Epithelial cell of esophagus (primary cell): ENCODE data around the gene LINC00632.
A peak's percentile ranks its signal among the peaks of the same experiment; 100 is the strongest.

Experiments
- DNase-seq: peaks from one replicate; pipeline ENCODE4 v3.0.0; 2010; ENCODE audit warnings: low read depth
- H3K4me3 ChIP-seq: 2 replicates; pipeline ENCODE4 v1.5.1; 2011; ENCODE audit warnings: mild to moderate bottlenecking, low read length, control low read depth
- CTCF ChIP-seq: IDR thresholded peaks from 2 replicates; pipeline ENCODE4 v1.5.1; 2011; ENCODE audit warnings: low read depth, mild to moderate bottlenecking, low read length, control low read depth, inconsistent platforms; ENCODE audit not compliant: insufficient read depth; ENCODE audit errors: missing control alignments

Gene LINC00632

GRCh38 chrX:140701480-140701879 lies 8.1 kb upstream of the LINC00632 start:
- no peak for TF ChIP-seq CTCF
- H3K4me3 ChIP-seq, result no peak overlapping the region
- peak; percentile 19 for DNase-seq

- H3K4me3 ChIP-seq, result no peak overlapping the region
- no peak for TF ChIP-seq CTCF
- no peak for DNase-seq
Observed at GRCh38 chrX:140710710-140711109, 1.2 kb downstream of the LINC00632 start.

DNA sequence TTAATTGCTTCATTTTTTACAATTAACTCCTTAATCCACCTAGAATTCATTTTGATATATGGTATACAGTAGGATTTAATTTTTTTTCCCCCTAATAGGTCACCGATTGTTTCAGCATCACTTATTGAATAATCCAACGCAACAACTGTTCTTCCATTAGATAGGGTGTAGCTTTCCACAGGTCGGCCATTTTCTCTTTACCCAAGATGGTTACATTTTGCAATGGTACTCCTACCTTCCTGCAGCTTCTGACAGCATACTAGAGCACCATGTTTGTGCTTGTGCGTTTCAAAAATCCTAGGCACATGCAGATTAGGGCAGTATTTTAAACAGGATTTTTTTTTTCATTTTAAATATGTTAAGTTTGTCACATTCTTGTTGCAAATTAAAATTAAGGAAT lies 2.3 kb downstream of the LINC00632 start:
- TF ChIP-seq CTCF, result no peak
- DNase-seq, result no peak
- no peak overlapping the region for H3K4me3 ChIP-seq

GRCh38 chrX:140712413-140713173 lies 3.0 kb downstream of the LINC00632 start:
- TF ChIP-seq CTCF, result no peak
- no peak overlapping the region for H3K4me3 ChIP-seq
- DNase-seq, result peak; percentile 13

- H3K4me3 ChIP-seq, result no peak overlapping the region
- DNase-seq, result no peak
- TF ChIP-seq CTCF, result no peak
Observed at GRCh38 chrX:140713174-140713539, 3.6 kb downstream of the LINC00632 start.

- TF ChIP-seq CTCF, result no peak
- DNase-seq, result peak; percentile 71
- H3K4me3 ChIP-seq, result no peak overlapping the region
Observed at GRCh38 chrX:140715787-140716186, 6.2 kb downstream of the LINC00632 start.

DNA sequence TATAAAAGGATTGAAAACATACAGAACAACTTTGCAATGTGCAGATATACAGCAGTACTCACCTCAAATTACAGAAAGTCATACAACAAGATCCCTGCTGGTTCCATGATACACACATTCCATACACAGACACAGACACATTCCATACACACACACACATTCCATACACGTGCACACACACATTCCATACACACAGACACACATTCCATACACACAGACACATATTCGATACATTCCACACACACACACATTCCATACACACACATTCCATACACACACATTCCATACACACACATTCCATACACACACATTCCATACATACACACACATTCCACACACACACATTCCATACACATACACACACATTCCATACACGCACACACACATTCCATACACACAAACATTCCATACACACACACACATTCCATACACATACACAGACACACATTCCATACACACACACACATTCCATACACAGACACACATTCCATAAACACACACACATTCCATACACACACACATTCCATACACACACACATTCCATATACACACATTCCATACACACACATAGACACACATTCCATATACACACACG lies 13.7 kb downstream of the LINC00632 start:
- peak; percentile 6 for DNase-seq
- H3K4me3 ChIP-seq, result no peak overlapping the region
- TF ChIP-seq CTCF, result no peak
